GM19324 (cell line): ENCODE data around the gene ZNF804A.
"Not testable (repeated sequence)": the region's sequence is repeated elsewhere in the genome, so short reads cannot be mapped to it uniquely, and the experiment has no call there.

Source experiments
- ATAC-seq: cut with Tn5 transposase; IDR thresholded peaks from one replicate; pipeline ENCODE4 v1.9.1; 2021; ENCODE audit warnings: mild to moderate bottlenecking, moderate library complexity; ENCODE audit not compliant: unreplicated experiment, low FRiP score

Gene ZNF804A

GRCh38 chr2:184793176-184793575 is 194.8 kb downstream of the ZNF804A start:
- ATAC-seq: no peak

GRCh38 chr2:184799379-184799778 is 201.1 kb downstream of the ZNF804A start:
- ATAC-seq: no peak

DNA sequence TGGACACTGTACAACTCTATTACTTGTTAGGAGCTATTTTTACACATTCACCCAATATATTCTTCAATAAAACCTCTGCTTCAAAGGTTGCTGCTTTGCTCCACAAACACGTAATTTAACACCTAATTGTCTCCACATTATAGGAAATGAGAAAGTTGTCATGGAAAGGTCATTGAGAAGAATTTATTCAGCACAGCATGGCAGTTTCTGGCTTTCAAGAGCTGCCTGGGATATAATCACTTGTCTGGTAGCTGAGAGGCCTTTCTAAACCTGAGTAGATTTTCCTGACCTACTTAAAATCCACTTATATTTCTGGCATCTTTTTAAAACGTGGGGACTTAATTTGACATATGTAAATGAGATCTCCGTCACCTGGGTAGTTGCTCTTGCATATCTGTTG is 216.1 kb downstream of the ZNF804A start:
- no peak for ATAC-seq

DNA sequence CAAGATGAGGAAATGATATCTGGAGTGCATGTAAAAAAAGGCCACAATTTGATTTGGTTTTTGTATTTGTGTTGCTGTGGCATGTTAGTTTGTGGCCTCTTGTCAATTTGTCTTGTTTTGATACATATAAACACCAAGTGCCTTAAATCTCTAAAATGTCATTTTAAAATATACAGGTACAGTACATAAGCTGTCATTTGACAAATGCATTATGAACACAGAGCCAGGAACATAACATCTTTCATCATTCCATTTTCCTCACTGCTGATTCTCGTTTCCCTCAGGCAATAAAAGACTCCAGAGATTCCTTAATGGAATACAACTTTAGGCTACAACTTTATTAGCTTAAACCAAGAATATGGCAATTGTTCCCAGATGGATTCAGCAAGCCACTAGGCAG is 217.5 kb downstream of the ZNF804A start:
- ATAC-seq: no peak

DNA sequence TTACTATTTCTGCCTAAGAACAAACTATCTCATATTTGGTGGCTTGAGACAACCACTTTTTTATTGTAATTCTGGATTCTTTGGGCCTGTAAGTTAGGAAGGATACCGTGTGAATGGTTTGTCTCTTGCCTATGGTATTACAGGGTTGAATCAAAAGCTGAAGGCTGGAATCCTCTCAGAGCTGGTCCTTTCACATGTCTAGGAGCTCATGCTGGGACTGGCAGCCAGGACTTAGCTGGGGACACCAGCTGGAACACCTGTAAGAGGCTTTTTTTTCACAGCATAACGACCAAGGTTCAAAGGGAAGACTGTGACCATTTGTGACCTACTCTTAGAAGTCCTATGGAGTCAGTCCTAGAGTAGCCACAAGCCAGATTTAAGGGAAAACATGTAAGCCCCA is 226.3 kb downstream of the ZNF804A start:
- ATAC-seq: no peak

- no peak for ATAC-seq
Observed at GRCh38 chr2:184830531-184830930, 232.2 kb downstream of the ZNF804A start.

- peak; percentile 21 for ATAC-seq
Observed at GRCh38 chr2:184834699-184835397, 236.5 kb downstream of the ZNF804A start.

- ATAC-seq: peak; percentile 64
Observed at GRCh38 chr2:184835398-184835715, 237.0 kb downstream of the ZNF804A start.

GRCh38 chr2:184847331-184847730 is 249.0 kb downstream of the ZNF804A start:
- no peak for ATAC-seq

GRCh38 chr2:184849516-184849915 is 251.2 kb downstream of the ZNF804A start:
- no peak for ATAC-seq

- no peak for ATAC-seq
Observed at GRCh38 chr2:184851576-184851975, 253.2 kb downstream of the ZNF804A start.

DNA sequence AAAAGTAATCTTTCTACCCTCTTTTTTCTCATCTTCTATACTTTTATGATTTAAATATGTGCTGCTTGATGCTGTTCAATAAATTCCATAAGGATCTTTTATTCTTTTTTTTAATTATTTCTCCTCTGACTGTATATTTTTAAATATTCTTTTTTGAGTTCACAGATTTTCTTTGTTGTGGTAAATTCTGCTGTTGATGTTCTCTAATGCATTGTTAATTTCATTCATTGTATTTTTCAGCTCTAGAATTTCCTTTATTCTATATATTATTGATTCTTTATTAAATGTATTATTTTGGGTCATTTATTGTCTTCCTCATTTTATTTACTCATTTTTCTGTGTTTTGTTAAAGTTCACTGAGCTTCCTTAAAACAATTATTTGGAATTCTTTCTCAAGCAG is 260.9 kb downstream of the ZNF804A start:
- ATAC-seq: no peak

- ATAC-seq: no peak
Observed at GRCh38 chr2:184860744-184861143, 262.4 kb downstream of the ZNF804A start.

- no peak for ATAC-seq
Observed at GRCh38 chr2:184875212-184875611, 276.9 kb downstream of the ZNF804A start.

GRCh38 chr2:184875911-184876310 is 277.6 kb downstream of the ZNF804A start:
- ATAC-seq: no peak

GRCh38 chr2:184877909-184878308 is 279.6 kb downstream of the ZNF804A start:
- ATAC-seq: no peak

- no peak for ATAC-seq
Observed at GRCh38 chr2:184879671-184880070, 281.3 kb downstream of the ZNF804A start.

DNA sequence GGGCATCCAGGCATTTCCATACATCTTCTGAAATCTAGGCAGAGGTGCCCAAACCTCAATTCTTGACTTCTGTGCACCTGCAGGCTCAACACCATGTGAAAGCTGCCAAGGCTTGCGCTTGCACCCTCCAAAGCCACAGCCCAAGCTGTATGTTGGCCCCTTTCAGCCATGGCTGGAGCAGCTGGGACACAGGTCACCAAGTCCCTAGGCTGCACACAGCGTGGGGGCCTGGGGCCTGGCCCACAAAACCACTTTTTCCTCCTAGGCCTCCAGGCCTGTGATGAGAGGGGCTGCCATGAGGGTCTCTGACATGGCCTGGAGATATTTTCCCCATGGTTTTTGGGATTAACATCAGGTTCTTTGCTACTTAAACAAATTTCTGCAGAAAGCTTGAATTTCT is 288.3 kb downstream of the ZNF804A start:
- not testable (repeated sequence) for ATAC-seq

GRCh38 chr2:184890311-184890710 is 292.0 kb downstream of the ZNF804A start:
- no peak for ATAC-seq

- no peak for ATAC-seq
Observed at GRCh38 chr2:184904991-184905390, 306.7 kb downstream of the ZNF804A start.

DNA sequence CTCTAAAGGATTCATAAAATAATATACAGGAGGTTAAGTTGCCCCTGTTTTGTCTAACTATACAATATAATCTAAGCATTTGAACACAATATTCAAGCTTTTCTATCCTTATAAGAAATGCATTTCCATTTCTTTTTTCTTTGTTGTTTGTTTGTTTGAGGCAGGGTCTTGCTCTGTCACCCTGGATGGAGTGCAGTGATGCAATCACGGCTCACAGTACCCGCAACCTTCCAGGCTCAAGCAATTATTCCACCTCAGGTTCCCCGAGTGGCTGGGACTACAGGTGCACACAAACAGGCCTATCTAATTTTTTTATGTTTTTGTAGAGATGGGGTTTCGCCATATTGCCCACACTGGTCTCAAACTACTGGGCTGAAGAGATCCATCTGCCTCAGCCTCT is 307.8 kb downstream of the ZNF804A start:
- no peak for ATAC-seq

- no peak for ATAC-seq
Observed at GRCh38 chr2:184906709-184907108, 308.4 kb downstream of the ZNF804A start.

GRCh38 chr2:184908966-184909365 is 310.6 kb downstream of the ZNF804A start:
- ATAC-seq: no peak
